C4-2B (cell line): Measurements from ENCODE around the gene LYPLAL1.

Experiments
- H3K27ac ChIP-seq: fragments of 450-650 bp; 2 replicates; pipeline ENCODE4 v1.5.1; 2017
- ZFX ChIP-seq: fragments of 450-650 bp; IDR thresholded peaks from 2 replicates; pipeline ENCODE4 v1.6.1; 2017
- TF ChIP-seq, protein P1 (sequence below): fragments of 450-650 bp; conservative IDR thresholded peaks from 2 replicates; pipeline ENCODE4 v1.5.1; 2017; ENCODE audit warnings: mild to moderate bottlenecking

Gene LYPLAL1

DNA sequence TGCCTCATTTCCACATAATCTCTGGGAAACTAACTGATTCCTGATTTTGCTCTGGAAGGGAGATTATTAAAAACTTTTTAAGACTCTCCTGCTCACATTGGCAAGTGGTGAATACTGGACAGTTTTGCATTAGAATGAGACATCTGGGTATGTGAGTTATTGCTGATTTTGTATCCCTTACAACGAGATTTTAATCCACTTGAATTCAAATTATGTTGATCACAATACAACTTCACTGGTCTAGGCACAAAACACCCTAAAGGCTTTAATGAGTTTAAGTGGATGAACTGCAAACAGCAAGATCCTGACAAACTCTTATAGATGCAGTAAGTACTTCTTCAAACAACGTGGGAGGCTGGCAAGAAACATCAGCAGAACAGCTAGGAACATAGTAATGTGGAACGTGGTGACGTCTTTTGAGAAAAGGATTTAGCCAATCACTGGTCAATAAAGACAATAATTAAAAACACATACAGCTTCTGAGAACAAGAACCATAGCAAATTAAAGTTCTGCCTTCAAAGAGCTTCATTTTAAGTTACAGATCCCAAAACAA, 10.2 kb upstream of the LYPLAL1 start:
- no peak overlapping the region for H3K27ac ChIP-seq
- TF ChIP-seq, protein P1, sequence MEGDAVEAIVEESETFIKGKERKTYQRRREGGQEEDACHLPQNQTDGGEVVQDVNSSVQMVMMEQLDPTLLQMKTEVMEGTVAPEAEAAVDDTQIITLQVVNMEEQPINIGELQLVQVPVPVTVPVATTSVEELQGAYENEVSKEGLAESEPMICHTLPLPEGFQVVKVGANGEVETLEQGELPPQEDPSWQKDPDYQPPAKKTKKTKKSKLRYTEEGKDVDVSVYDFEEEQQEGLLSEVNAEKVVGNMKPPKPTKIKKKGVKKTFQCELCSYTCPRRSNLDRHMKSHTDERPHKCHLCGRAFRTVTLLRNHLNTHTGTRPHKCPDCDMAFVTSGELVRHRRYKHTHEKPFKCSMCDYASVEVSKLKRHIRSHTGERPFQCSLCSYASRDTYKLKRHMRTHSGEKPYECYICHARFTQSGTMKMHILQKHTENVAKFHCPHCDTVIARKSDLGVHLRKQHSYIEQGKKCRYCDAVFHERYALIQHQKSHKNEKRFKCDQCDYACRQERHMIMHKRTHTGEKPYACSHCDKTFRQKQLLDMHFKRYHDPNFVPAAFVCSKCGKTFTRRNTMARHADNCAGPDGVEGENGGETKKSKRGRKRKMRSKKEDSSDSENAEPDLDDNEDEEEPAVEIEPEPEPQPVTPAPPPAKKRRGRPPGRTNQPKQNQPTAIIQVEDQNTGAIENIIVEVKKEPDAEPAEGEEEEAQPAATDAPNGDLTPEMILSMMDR = no peak
- TF ChIP-seq ZFX = no peak

DNA sequence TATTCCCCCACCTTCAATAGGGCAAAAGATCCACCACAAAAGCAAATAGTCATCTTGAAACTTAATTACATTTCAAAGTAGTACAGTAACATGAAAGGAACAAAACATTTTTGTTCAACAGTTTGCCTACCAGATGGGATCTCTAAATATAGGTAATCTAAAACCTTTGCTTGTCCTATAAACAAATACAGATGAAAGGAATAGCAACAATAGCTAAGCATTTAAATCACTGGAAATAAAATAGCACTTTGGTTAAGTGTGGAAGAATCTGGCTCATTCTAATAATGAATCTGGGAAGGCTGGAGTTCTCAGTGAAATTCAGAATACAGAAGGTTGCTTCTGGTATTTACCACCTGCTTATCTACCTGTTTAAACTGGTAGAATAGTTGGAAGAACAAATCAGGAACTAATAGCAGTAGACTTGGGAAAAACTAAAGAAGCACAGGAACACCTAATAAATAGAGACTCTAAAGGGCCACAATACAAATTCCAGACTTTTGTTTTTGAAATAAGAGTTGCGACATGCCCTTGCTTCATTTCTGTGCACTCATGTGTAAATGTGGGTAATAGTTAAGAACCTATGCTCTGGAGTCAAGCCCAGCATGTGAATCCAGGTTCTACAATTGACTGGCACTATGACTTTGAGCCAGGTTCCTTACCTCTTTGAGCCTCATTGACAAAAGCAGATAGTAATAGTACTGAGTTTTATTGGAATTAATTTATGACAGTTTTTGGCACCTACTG, 2.3 kb upstream of the LYPLAL1 start:
- TF ChIP-seq, protein P1 = no peak
- TF ChIP-seq ZFX = no peak
- H3K27ac ChIP-seq = no peak overlapping the region

DNA sequence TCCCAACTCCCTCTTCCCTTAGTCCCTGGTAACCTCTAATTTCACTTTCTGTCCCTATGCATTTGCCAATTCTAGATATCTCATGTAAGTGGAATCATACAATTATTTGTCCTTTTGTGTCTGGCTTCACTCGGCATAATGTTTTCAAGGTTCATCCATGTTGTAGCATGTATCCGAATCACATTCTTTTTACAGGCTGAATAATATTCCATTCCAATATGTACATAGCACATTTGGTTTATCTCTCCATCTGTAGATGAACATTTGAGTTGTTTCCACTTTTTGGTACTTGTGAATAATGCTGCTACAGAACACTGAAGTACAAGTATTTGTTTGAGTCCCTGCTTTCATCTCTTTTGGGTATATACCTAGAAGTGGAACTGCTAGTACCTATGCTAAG, 857 bp upstream of the LYPLAL1 start:
- no peak overlapping the region for H3K27ac ChIP-seq
- TF ChIP-seq, protein P1 = no peak
- no peak for TF ChIP-seq ZFX

DNA sequence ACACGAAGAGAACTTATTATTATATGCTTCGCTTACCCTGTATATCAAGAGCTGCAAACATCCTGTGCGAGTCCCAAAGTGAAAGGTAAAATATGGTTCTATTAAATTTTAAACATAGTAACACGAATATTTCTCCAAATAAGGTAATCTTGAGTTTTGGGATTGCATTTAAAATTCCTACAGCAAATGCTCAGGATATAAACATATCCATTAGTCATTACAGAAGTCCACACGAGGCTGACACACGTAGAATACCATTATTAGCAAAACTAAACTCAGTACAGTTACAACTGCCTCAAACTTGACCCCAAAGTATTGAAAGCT, 282 bp upstream of the LYPLAL1 start:
- TF ChIP-seq, protein P1 = no peak
- TF ChIP-seq ZFX = no peak
- peak overlapping the region; percentile 94 for H3K27ac ChIP-seq

DNA sequence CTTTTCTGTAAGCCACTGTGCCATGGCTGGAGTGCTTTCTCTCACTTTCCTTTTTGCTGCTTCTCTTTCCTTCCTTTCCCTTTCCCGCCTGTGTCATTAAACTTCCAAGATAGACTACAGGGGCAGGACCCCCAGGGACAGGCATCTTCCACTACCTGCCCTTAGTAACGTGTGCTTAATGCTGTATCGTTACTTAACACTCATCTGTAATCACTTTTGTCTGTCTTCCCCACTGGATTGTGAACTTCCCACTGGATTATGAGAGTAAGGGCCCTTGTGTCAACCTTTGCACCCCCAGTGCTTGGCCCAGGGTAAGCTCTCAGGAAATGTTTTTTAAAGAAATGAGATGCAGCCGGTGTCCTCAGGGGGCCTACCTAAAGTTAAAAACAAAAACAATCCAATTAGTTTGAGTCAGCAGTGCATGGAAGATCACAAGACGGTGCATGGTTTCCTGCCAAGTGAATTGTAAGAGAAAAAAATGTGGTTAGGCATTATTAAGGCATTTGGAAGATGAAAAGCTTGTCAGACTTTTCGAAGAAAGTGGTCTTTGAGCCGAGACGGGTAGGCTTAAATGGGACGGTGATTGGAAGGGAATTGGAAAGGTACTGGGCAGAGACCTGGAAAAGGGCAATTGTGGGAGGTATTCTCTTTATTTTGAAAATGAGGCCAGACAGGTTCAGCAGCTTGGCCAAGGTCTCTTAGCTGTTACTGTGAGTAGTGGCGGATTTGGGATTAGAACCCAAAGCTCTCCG, 958 bp downstream of the LYPLAL1 start:
- TF ChIP-seq ZFX = no peak
- TF ChIP-seq, protein P1 = no peak
- H3K27ac ChIP-seq = peak overlapping the region; percentile 94

DNA sequence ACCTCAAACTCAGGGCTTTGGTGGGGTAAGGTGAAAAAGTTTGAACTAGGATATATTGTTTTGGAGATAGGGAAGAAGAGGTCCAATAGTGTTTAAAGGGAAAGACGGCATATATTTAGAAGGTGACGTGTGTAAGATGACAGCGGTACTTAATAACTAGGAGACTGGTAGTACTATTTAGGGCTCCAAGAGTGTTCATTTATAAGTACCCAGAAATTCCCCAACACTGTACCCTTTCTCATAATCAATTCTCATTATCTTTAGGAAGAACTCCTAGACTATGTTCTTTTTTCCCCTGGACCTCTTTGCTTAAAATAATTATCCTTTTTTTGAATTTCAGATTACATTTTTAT, 1.5 kb downstream of the LYPLAL1 start:
- peak overlapping the region; percentile 94; the same call in 1 of the 2 replicates for H3K27ac ChIP-seq
- TF ChIP-seq, protein P1 = no peak
- TF ChIP-seq ZFX = no peak

DNA sequence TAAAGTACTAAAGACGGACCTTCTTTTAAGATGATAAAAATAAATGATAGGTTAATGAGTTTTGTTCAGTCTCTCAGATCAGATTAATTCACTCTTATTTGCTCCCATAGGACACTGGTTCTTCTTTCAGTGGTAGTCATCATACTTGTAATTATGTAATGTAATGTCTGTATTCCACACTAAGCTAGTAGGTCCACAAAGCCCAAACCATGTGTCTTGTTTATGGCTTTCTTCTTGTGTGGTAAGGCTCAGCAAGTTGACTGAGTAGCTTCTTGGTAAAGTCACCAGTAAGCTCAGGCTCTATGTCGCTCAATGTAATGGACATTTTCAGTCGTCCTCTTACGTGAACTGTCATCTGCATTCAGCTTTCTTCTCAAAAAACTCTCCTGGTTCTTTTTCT, 2.5 kb downstream of the LYPLAL1 start:
- no peak overlapping the region for H3K27ac ChIP-seq
- no peak for TF ChIP-seq ZFX
- TF ChIP-seq, protein P1 = no peak
